ENCODE measurements around the gene CAMKV. TPM values are rescaled to one million over a fixed set of nuclear protein-coding genes. Genes with fewer than 3 reads are reported as not detected.

CAMKV gene
- total and polyA plus RNA-seq, 10 of the 15 experiments (the other 5 are each of a cell fraction or from before 2014, with no cell fraction given): 0.06 to 0.20 TPM; not detected in 8

DNA sequence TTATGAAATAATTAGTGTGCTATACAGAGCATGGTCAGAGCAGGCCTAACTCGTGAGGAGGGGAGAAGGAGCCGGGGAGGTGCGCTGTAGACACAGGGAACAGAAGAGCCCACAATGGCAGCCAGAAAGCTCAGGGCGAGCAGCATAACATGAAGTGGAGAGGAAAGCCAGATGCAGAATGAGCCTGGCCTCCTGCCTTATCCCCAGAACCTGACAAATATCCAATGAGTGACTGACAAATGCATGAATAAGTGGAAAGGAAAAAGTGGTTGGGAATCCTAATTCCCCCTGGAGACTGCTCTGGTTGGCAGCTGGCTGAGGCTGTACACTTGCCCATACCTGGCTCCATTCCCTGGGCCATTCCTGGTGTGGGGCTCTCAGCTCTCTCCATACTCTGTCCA lies 43.2 kb upstream of the CAMKV start (continued):
- TF ChIP-seq ZNF217 (IDR thresholded peaks at IDR 0.05): no peak
- TF ChIP-seq TAF1 (IDR thresholded peaks at IDR 0.05; ENCODE audit: borderline replicate concordance, low read depth, low read length): no peak
- no peak for TF ChIP-seq CREB1 (IDR thresholded peaks at IDR 0.05; ENCODE audit: low read depth)
- TF ChIP-seq WRNIP1 (IDR thresholded peaks at IDR 0.05; ENCODE audit: borderline replicate concordance, low read depth, low read length): no peak
- no peak for TF ChIP-seq ESRRA (IDR thresholded peaks at IDR 0.05; ENCODE audit: low read length)
- no peak for TF ChIP-seq CHD4 (IDR thresholded peaks at IDR 0.05)
- no peak for TF ChIP-seq HCFC1 (IDR thresholded peaks at IDR 0.05; ENCODE audit: low read length)
- TF ChIP-seq, protein P1, sequence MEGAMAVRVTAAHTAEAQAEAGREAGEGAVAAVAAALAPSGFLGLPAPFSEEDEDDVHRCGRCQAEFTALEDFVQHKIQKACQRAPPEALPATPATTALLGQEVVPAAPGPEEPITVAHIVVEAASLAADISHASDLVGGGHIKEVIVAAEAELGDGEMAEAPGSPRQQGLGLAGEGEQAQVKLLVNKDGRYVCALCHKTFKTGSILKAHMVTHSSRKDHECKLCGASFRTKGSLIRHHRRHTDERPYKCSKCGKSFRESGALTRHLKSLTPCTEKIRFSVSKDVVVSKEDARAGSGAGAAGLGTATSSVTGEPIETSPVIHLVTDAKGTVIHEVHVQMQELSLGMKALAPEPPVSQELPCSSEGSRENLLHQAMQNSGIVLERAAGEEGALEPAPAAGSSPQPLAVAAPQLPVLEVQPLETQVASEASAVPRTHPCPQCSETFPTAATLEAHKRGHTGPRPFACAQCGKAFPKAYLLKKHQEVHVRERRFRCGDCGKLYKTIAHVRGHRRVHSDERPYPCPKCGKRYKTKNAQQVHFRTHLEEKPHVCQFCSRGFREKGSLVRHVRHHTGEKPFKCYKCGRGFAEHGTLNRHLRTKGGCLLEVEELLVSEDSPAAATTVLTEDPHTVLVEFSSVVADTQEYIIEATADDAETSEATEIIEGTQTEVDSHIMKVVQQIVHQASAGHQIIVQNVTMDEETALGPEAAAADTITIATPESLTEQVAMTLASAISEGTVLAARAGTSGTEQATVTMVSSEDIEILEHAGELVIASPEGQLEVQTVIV (IDR thresholded peaks at IDR 0.05; ENCODE audit: borderline replicate concordance, partially characterized antibody): no peak
- TF ChIP-seq, protein P2, sequence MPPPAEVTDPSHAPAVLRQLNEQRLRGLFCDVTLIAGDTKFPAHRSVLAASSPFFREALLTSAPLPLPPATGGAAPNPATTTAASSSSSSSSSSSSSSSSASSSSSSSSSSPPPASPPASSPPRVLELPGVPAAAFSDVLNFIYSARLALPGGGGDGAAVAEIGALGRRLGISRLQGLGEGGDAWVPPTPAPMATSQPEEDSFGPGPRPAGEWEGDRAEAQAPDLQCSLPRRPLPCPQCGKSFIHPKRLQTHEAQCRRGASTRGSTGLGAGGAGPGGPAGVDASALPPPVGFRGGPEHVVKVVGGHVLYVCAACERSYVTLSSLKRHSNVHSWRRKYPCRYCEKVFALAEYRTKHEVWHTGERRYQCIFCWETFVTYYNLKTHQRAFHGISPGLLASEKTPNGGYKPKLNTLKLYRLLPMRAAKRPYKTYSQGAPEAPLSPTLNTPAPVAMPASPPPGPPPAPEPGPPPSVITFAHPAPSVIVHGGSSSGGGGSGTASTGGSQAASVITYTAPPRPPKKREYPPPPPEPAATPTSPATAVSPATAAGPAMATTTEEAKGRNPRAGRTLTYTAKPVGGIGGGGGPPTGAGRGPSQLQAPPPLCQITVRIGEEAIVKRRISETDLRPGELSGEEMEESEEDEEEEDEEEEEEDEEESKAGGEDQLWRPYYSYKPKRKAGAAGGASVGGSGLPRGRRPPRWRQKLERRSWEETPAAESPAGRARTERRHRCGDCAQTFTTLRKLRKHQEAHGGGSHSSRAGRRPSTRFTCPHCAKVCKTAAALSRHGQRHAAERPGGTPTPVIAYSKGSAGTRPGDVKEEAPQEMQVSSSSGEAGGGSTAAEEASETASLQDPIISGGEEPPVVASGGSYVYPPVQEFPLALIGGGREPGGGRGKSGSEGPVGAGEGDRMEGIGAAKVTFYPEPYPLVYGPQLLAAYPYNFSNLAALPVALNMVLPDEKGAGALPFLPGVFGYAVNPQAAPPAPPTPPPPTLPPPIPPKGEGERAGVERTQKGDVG (CRISPR knock-in tag; IDR thresholded peaks at IDR 0.05): no peak
- no peak for TF ChIP-seq EP300 (IDR thresholded peaks at IDR 0.05; ENCODE audit: borderline replicate concordance in 1 of 2, control insufficient read depth in 1 of 2, low read depth in 2 of 2, low read length in 2 of 2)

Measured in GM12878 (cell line).